NCI-H2107 treated with DMSO at 0.1 percent for 48 hours (cell line): ENCODE measurements around the gene TRIM13.
"Not testable (repeated sequence)": the region's sequence is repeated elsewhere in the genome, so short reads cannot be mapped to it uniquely, and the experiment has no call there.

Experiments
- DNase-seq: peaks from one replicate; lab custom pipeline; 2025; ENCODE audit not compliant: unreplicated experiment; lab: John Stamatoyannopoulos, UW

The TRIM13 gene

GRCh38 chr13:49996951-49997895 lies at the start of gene TRIM13:
TSS of gene TRIM13 (plus strand) at chr13:49997042. CDS start at chr13:50011941, 14,899 bp downstream.
- peak; percentile 50 for DNase-seq

- DNase-seq = not testable (repeated sequence)
Measured at GRCh38 chr13:49948777-49949270, 48.0 kb upstream of the TRIM13 start.

GRCh38 chr13:49951754-49952535 lies 44.9 kb upstream of the TRIM13 start:
- DNase-seq = no peak

- DNase-seq = no peak
Measured at GRCh38 chr13:49953560-49953959, 43.3 kb upstream of the TRIM13 start.

GRCh38 chr13:49954674-49955455 lies 42.0 kb upstream of the TRIM13 start:
- DNase-seq = no peak

GRCh38 chr13:49956131-49956530 lies 40.7 kb upstream of the TRIM13 start:
- DNase-seq = no peak

GRCh38 chr13:49958321-49958720 lies 38.5 kb upstream of the TRIM13 start:
- no peak for DNase-seq

GRCh38 chr13:49967456-49967855 lies 29.4 kb upstream of the TRIM13 start:
- DNase-seq = no peak

- no peak for DNase-seq
Measured at GRCh38 chr13:49972709-49973108, 24.1 kb upstream of the TRIM13 start.

- DNase-seq = no peak
Measured at GRCh38 chr13:49975826-49976225, 21.0 kb upstream of the TRIM13 start.

GRCh38 chr13:49976314-49977258 lies 20.3 kb upstream of the TRIM13 start:
- DNase-seq = peak; percentile 60

GRCh38 chr13:49977992-49978391 lies 18.9 kb upstream of the TRIM13 start:
- DNase-seq = no peak

GRCh38 chr13:49980266-49980665 lies 16.6 kb upstream of the TRIM13 start:
- no peak for DNase-seq

- DNase-seq = no peak
Measured at GRCh38 chr13:49985129-49985528, 11.7 kb upstream of the TRIM13 start.

- no peak for DNase-seq
Measured at GRCh38 chr13:49986471-49986870, 10.4 kb upstream of the TRIM13 start.

GRCh38 chr13:49990612-49991011 lies 6.2 kb upstream of the TRIM13 start:
- not testable (repeated sequence) for DNase-seq

GRCh38 chr13:49993111-49993510 lies 3.7 kb upstream of the TRIM13 start:
- DNase-seq = no peak

GRCh38 chr13:49993666-49994065 lies 3.2 kb upstream of the TRIM13 start:
- DNase-seq = no peak

GRCh38 chr13:49995625-49996101 lies 1.2 kb upstream of the TRIM13 start:
- DNase-seq = no peak
